HG03060 (cell line): ENCODE data around the gene LRRC32.

Experiments used
- ATAC-seq: cut with Tn5 transposase; IDR thresholded peaks from one replicate; pipeline ENCODE4 v1.9.1; 2021; ENCODE audit warnings: low read depth, moderate number of reproducible peaks; ENCODE audit not compliant: unreplicated experiment

LRRC32 gene

GRCh38 chr11:76664578-76665061 lies 5.9 kb downstream of the LRRC32 start:
- ATAC-seq, result no peak

GRCh38 chr11:76663912-76664440 lies 6.6 kb downstream of the LRRC32 start:
- no peak for ATAC-seq

- ATAC-seq, result no peak
These were observed 7.1 kb downstream of the LRRC32 start for GRCh38 chr11:76663486-76663810.

- no peak for ATAC-seq
These were observed 7.7 kb downstream of the LRRC32 start for GRCh38 chr11:76662656-76663485.

GRCh38 chr11:76661834-76662434 lies 8.6 kb downstream of the LRRC32 start:
- no peak for ATAC-seq

GRCh38 chr11:76661306-76661751 lies 9.2 kb downstream of the LRRC32 start:
- ATAC-seq, result no peak

- no peak for ATAC-seq
These were observed 9.8 kb downstream of the LRRC32 start for GRCh38 chr11:76660533-76661305.

GRCh38 chr11:76659672-76660532 lies 10.6 kb downstream of the LRRC32 start:
- ATAC-seq, result no peak

- ATAC-seq, result no peak
These were observed 11.6 kb downstream of the LRRC32 start for GRCh38 chr11:76658651-76659650.

GRCh38 chr11:76658231-76658630 lies 12.3 kb downstream of the LRRC32 start:
- no peak for ATAC-seq

GRCh38 chr11:76657187-76658170 lies 13.1 kb downstream of the LRRC32 start:
- no peak for ATAC-seq

GRCh38 chr11:76656571-76657081 lies 13.9 kb downstream of the LRRC32 start:
- ATAC-seq, result no peak

- no peak for ATAC-seq
These were observed 14.5 kb downstream of the LRRC32 start for GRCh38 chr11:76656050-76656531.

GRCh38 chr11:76655501-76656049 lies 15.0 kb downstream of the LRRC32 start:
- no peak for ATAC-seq

GRCh38 chr11:76654980-76655379 lies 15.6 kb downstream of the LRRC32 start:
- ATAC-seq, result no peak

- ATAC-seq, result no peak
These were observed 16.2 kb downstream of the LRRC32 start for GRCh38 chr11:76654298-76654851.
